SJSA1 (cell line): ENCODE data around the gene SLC39A10. TPM values are rescaled to one million over a fixed set of nuclear protein-coding genes. Genes with fewer than 3 reads are reported as not detected.
"Not testable (repeated sequence)": the region's sequence is repeated elsewhere in the genome, so short reads cannot be mapped to it uniquely, and the experiment has no call there.

Experiments used
- DNase-seq, 2 experiments: peaks; one replicate each; pipeline ENCODE4 v3.0.0-alpha.2; 2015 to 2020; ENCODE audit warnings: low spot score in 2 of 2, low read depth in 1 of 2
- H3K27ac ChIP-seq: fragments of 250-450 bp; sonication (Bioruptor Pico); 2 replicates; pipeline ENCODE4 v1.5.1; 2020; ENCODE audit warnings: mild to moderate bottlenecking, moderate library complexity
- H3K27me3 ChIP-seq: fragments of 250-450 bp; sonication (Bioruptor Pico); replicated peaks from 2 replicates; pipeline ENCODE4 v1.5.1; 2020; ENCODE audit warnings: mild to moderate bottlenecking, moderate library complexity
- H3K36me3 ChIP-seq: fragments of 250-450 bp; sonication (Bioruptor Pico); 2 replicates; pipeline ENCODE4 v1.5.1; 2020; ENCODE audit warnings: mild to moderate bottlenecking
- H3K4me1 ChIP-seq: fragments of 250-450 bp; sonication (Bioruptor Pico); replicated peaks from 2 replicates; pipeline ENCODE4 v1.6.1; 2021; ENCODE audit warnings: mild to moderate bottlenecking
- H3K4me3 ChIP-seq: fragments of 250-450 bp; sonication (Bioruptor Pico); 2 replicates; pipeline ENCODE4 v1.5.1; 2020; ENCODE audit warnings: mild to moderate bottlenecking
- H3K9me3 ChIP-seq: fragments of 250-450 bp; sonication (Bioruptor Pico); replicated peaks from 2 replicates; pipeline ENCODE4 v1.5.1; 2020; ENCODE audit warnings: mild to moderate bottlenecking
- total RNA-seq: library from RNA; depleted of rRNA; stranded (reverse); fragments of >200 nt; shearing (Covaris generic); gene quantifications from 2 replicates; pipeline ENCODE4 v1.2.3, GENCODE V29; 2014

SLC39A10 gene
- total RNA-seq, 1 experiment from 2014 or later = 16.0 TPM

- H3K9me3 ChIP-seq = no peaks in the 10 kb centered on the region
- no peak for DNase-seq
Measured at GRCh38 chr2:195651046-195651445, 6.0 kb upstream of the SLC39A10 start.

GRCh38 chr2:195652911-195653310 is 4.1 kb upstream of the SLC39A10 start:
- peaks cover 8% of the 10 kb centered on the region for H3K36me3 ChIP-seq
- H3K27ac ChIP-seq = no peak overlapping the region
- peaks cover 5% of the 10 kb centered on the region for H3K4me1 ChIP-seq
- H3K4me3 ChIP-seq = no peak overlapping the region
- no peak for DNase-seq
- H3K9me3 ChIP-seq = no peaks in the 10 kb centered on the region
- H3K27me3 ChIP-seq = no peaks in the 10 kb centered on the region

More at GRCh38 chr2:195651046-195651445, 6.0 kb upstream of the SLC39A10 start:
- Histone ChIP-seq H3K4me3 (no peak overlapping the region), H3K4me1 (no peaks in the 10 kb centered on the region), H3K27me3 (no peaks in the 10 kb centered on the region), H3K27ac (no peak overlapping the region), H3K36me3 (no peaks in the 10 kb centered on the region)

GRCh38 chr2:195656161-195656858 is 716 bp upstream of the SLC39A10 start:
- no peaks in the 10 kb centered on the region for H3K9me3 ChIP-seq
- H3K4me3 ChIP-seq = peak overlapping the region; percentile 88
- H3K27ac ChIP-seq = peak overlapping the region; percentile 68
- DNase-seq = no peak
- H3K36me3 ChIP-seq = peaks cover 21% of the 10 kb centered on the region
- no peaks in the 10 kb centered on the region for H3K27me3 ChIP-seq
- peaks cover 21% of the 10 kb centered on the region for H3K4me1 ChIP-seq

- no peaks in the 10 kb centered on the region for H3K9me3 ChIP-seq
- peaks cover 21% of the 10 kb centered on the region for H3K36me3 ChIP-seq
- H3K4me3 ChIP-seq = peak overlapping the region; percentile 88
- H3K27ac ChIP-seq = peak overlapping the region; percentile 97
- peak; percentile 67 to 80 for DNase-seq
- no peaks in the 10 kb centered on the region for H3K27me3 ChIP-seq
- H3K4me1 ChIP-seq = peaks cover 21% of the 10 kb centered on the region
Measured at GRCh38 chr2:195657634-195658540, 861 bp downstream of the SLC39A10 start.

- DNase-seq = peak in 1 of 2 experiments; percentile 47
- peaks cover 21% of the 10 kb centered on the region for H3K4me1 ChIP-seq
- H3K27ac ChIP-seq = peak overlapping the region; percentile 97
- H3K9me3 ChIP-seq = no peaks in the 10 kb centered on the region
- peaks cover 21% of the 10 kb centered on the region for H3K36me3 ChIP-seq
- H3K27me3 ChIP-seq = no peaks in the 10 kb centered on the region
- H3K4me3 ChIP-seq = peak overlapping the region; percentile 88
Measured at GRCh38 chr2:195658541-195658890, 1.5 kb downstream of the SLC39A10 start.

- Histone ChIP-seq H3K4me1 (peaks cover 21% of the 10 kb centered on the region), H3K4me3 (no peak overlapping the region; the same call in 1 of the 2 replicates), H3K27me3 (no peaks in the 10 kb centered on the region), H3K36me3 (peaks cover 21% of the 10 kb centered on the region), H3K27ac (no peak overlapping the region), H3K9me3 (no peaks in the 10 kb centered on the region)
- peak in 1 of 2 experiments; percentile 2 for DNase-seq
Measured at GRCh38 chr2:195659114-195659513, 2.1 kb downstream of the SLC39A10 start.

GRCh38 chr2:195659982-195660890 is 3.2 kb downstream of the SLC39A10 start:
- peaks cover 21% of the 10 kb centered on the region for H3K36me3 ChIP-seq
- H3K4me1 ChIP-seq = peaks cover 21% of the 10 kb centered on the region
- H3K9me3 ChIP-seq = no peaks in the 10 kb centered on the region
- no peaks in the 10 kb centered on the region for H3K27me3 ChIP-seq
- no peak overlapping the region for H3K27ac ChIP-seq
- H3K4me3 ChIP-seq = no peak overlapping the region
- peak; percentile 66 to 75 for DNase-seq

GRCh38 chr2:195662138-195662537 is 5.1 kb downstream of the SLC39A10 start:
- no peak for DNase-seq

GRCh38 chr2:195663007-195663406 is 6.0 kb downstream of the SLC39A10 start:
- Histone ChIP-seq H3K27ac (no peak overlapping the region), H3K4me1 (peaks cover 16% of the 10 kb centered on the region), H3K36me3 (peaks cover 12% of the 10 kb centered on the region), H3K27me3 (no peaks in the 10 kb centered on the region), H3K9me3 (no peaks in the 10 kb centered on the region), H3K4me3 (no peak overlapping the region)
- DNase-seq = no peak

More at GRCh38 chr2:195662138-195662537, 5.1 kb downstream of the SLC39A10 start:
- peaks cover 20% of the 10 kb centered on the region for H3K36me3 ChIP-seq
- no peaks in the 10 kb centered on the region for H3K9me3 ChIP-seq
- H3K4me1 ChIP-seq = peaks cover 16% of the 10 kb centered on the region
- no peak overlapping the region for H3K4me3 ChIP-seq
- H3K27ac ChIP-seq = no peak overlapping the region
- no peaks in the 10 kb centered on the region for H3K27me3 ChIP-seq

GRCh38 chr2:195664528-195664927 is 7.5 kb downstream of the SLC39A10 start:
- Histone ChIP-seq H3K4me3 (no peak overlapping the region), H3K36me3 (no peaks in the 10 kb centered on the region), H3K27ac (no peak overlapping the region), H3K27me3 (no peaks in the 10 kb centered on the region), H3K9me3 (no peaks in the 10 kb centered on the region), H3K4me1 (peaks cover 5% of the 10 kb centered on the region)
- no peak for DNase-seq

- H3K9me3 ChIP-seq, H3K4me3 ChIP-seq, H3K27ac ChIP-seq, H3K27me3 ChIP-seq, H3K36me3 ChIP-seq, H3K4me1 ChIP-seq, DNase-seq: not testable (repeated sequence)
Measured at GRCh38 chr2:195665153-195665552, 8.1 kb downstream of the SLC39A10 start.

- Histone ChIP-seq H3K27ac (no peak overlapping the region), H3K9me3 (no peaks in the 10 kb centered on the region), H3K27me3 (no peaks in the 10 kb centered on the region), H3K4me1 (no peaks in the 10 kb centered on the region), H3K36me3 (no peaks in the 10 kb centered on the region), H3K4me3 (no peak overlapping the region)
- DNase-seq = no peak
Measured at GRCh38 chr2:195666113-195666712, 9.2 kb downstream of the SLC39A10 start.

GRCh38 chr2:195667974-195668373 is 10.9 kb downstream of the SLC39A10 start:
- no peaks in the 10 kb centered on the region for H3K27me3 ChIP-seq
- H3K9me3 ChIP-seq = no peaks in the 10 kb centered on the region
- H3K4me1 ChIP-seq = no peaks in the 10 kb centered on the region
- no peak overlapping the region for H3K4me3 ChIP-seq
- DNase-seq = no peak
- H3K27ac ChIP-seq = no peak overlapping the region
- H3K36me3 ChIP-seq = no peaks in the 10 kb centered on the region
